MV-4-11 (cell line): Measurements from ENCODE around the gene ZNF652.
"Not testable (repeated sequence)": the region's sequence is repeated elsewhere in the genome, so short reads cannot be mapped to it uniquely, and the experiment has no call there.

Experiments used
- DNase-seq: peaks from one replicate; lab custom pipeline; 2025; lab: John Stamatoyannopoulos, UW

ZNF652 gene

GRCh38 chr17:49386373-49386772 is 24.3 kb upstream of the ZNF652 start:
- DNase-seq = no peak

- no peak for DNase-seq
These were observed 22.9 kb upstream of the ZNF652 start for GRCh38 chr17:49384951-49385350.

DNA sequence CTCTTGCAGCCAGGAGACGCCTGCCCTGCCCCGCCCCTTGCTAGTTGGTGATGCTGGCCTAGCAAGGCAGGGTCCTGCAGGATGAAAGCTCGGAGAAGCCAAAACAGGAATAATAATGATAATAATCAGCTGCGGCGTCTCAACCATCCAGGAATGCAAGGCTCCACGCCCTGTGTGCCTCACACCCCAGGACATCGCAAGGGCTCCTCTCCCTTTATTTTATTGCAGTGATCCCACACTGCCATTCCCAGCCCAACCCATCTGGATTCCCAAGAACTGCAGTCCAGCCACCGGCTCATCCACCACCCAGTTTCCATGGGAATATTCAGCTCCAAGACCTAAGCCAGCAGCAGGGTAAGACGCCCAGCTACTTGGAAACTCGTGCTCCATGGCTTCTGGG is 21.0 kb upstream of the ZNF652 start:
- DNase-seq = no peak

GRCh38 chr17:49382556-49382955 is 20.5 kb upstream of the ZNF652 start:
- DNase-seq = no peak

DNA sequence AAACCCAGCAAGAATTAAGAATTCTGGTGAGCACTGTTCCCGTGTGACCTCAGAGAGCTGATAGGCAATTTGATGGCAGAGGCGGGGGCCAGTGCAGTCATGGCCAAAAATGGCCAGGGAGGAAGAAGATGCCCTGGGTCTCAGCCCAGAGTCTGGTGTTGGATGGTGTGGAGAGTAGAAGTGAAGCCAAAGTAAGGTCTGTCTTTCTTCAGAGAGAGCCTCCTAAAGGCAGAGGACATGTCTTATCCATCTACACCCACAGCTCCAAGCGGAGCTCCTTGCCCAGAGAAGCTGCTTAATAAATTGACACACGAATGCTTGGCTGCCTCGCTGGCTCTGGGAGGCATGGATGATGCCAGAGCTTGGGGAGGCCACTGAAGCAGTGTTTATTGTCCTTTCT is 19.7 kb upstream of the ZNF652 start:
- no peak for DNase-seq

DNA sequence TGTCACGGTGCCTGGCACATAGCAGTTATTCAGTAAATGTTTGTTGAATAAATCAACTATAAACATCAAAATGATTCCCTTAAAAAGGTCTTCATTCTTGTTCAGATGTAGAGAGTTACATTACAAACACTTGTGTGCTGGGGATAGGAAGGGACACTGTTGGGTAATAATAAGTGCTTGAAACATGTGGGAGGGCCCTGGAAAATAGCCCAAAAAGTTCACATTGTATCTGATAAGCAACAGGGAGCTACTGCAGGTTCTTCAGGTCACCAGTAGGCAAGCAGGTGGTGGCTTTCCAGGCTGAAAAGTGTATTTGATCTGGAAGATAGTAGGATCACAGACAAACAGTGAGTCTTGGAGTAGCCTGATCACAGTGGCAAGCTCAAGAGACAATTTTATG is 19.0 kb upstream of the ZNF652 start:
- no peak for DNase-seq

DNA sequence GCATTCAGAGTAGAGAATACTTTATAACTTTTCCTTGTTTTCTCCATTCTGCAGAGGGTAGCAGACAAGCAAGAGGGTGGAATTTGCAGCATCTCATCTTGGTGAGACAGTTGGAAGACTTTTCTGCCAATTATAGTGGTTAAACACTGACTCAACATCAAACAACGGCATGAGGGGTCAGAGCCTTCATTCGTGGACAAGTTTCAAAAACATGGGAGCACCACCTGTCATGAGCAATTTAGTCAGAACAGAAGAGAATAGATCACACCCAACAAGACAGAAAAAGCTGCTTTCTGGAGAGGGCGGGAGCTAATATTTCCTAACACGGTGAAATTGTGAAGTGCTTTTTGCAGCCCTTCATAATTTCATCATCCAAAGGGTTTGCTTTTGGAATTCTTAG is 17.9 kb upstream of the ZNF652 start:
- no peak for DNase-seq

- no peak for DNase-seq
These were observed 16.3 kb upstream of the ZNF652 start for GRCh38 chr17:49378311-49378710.

GRCh38 chr17:49375544-49375943 is 13.5 kb upstream of the ZNF652 start:
- no peak for DNase-seq

DNA sequence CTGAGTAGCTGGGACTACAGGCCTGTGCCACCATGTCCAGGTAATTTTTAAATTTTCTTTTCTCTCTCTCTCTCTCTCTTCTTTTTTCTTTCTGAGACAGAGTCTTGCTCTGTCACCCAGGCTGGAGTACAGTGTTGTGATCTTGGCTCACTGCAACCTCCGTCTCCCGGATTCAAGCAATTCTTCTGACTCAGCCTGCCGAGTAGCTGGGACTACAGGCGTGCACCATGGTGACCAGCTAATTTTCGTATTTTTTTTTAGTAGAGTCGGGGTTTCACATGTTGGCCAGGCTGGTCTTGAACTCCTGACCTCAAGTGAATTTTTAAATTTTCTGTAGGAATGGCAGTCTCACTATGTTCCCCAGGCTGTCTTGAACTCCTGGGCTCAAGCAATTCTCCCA is 11.1 kb upstream of the ZNF652 start:
- no peak for DNase-seq

GRCh38 chr17:49372425-49372824 is 10.4 kb upstream of the ZNF652 start:
- DNase-seq = no peak

DNA sequence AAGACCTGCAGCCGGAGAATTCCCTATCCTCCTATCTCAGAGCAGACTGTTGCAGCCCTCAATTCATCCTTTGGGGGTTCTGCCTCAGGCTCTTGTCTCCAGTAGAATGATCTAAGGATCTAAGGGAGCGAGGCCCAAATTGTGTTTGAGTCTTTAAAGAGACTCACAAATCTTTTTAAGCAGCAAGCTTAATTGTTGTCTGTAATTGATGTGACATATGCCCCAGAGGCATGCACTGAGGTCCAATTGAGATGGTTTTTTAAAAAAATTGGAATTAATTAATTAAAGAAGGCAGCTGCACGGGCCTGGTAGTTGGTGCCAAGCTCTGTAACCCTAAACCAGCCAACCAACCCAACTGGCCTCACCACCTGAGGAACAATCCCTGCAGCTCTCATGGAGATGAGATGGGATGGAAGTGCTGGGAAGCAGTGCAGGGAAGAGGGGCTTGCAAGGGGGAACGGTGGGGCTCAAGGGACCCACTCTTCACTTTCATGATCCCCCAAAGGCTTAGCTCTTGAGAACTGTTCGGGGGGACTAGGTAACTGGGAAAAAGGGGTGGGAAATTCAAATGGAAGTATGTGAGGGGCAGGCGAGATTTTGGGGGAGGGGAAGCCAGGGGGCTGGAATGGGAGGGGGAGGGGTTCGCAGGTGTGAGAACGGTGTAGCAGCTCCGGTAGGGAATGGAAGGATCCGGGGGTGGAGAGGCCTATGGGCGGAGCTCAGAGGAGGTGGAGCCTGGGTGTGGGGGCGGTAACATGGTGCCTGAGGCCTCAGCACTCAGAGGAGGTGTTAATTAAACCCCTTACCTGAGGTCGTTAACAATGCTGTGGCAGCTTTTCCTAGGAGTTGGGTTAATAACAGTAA is 9.2 kb upstream of the ZNF652 start:
- no peak for DNase-seq

DNA sequence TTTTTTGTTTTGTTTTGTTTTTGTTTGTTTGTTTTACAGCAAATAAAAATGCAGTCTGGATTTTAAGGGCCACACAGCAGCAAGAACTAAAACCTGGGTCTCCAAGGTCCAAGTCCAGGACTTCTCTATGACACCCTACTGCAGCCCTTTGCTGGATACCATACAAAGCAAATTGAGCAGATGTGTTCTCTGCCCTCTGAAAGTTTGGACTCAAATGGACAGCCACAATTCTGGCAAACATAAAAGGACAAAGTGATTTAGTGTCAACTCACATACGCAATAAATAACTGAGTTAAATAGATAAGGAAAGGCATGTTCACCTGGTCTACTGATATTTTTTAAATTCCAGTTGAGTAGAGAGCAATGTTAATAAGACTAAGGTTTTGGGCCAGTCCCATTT is 7.7 kb upstream of the ZNF652 start:
- DNase-seq = no peak

DNA sequence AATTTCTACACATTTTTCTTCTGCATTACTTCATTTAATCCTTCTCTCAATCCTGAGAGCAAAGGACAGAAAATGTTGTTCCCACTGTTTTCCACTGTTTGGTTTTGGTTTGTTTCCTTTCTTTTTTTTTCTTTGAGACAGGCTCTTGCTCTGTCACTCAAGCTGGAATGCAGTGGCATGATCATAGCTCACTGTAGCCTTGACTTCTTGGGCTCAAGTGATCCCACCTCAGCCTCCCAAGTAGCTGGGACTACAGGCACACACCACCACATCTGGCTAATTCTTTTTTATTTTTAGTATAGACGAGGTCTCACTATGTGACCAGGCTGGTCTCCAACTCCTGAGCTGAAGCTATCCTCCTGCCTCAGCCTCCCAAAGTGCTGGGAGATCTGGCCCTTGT is 7.0 kb upstream of the ZNF652 start:
- no peak for DNase-seq

DNA sequence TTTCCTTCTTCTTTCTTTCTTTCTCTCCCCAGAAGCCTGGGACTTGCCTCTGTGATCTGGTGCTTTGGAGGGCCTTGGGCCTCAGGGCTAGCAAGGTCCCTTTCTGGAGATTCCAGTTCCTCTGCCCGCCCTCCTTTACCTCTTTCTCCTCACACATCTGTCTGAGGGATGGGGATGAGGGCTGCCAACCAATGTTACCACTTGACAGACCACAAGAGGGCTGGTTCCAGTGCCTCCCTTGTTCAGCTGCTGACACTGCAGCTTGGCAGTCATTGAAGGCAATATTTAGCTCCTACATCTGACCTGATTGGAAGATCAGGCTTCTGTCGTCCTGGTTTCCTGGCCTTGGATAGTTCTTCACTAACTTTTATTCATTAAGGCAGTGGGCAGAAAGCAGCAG is 3.6 kb upstream of the ZNF652 start:
- peak; percentile 57 for DNase-seq

DNA sequence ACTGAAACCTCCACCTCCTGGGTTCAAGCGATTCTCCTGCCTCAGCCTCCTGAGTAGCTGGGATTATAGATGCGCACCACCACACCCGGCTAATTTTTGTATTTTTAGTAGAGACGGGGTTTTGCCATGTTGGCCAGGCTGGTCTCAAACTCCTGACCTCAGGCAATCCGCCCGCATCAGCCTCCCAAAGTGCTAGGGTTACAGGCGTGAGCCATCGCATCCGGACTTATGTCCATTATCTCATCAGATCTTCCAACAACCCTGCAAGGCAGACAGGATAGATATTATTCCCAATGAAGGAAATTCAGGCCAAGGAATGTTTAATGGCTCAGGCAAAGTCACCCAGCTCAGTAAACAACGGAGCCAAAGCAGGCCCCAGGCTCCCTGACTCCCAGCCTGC is 3.1 kb upstream of the ZNF652 start:
- DNase-seq = not testable (repeated sequence)

- DNase-seq = no peak
These were observed 2.1 kb upstream of the ZNF652 start for GRCh38 chr17:49364119-49364518.

DNA sequence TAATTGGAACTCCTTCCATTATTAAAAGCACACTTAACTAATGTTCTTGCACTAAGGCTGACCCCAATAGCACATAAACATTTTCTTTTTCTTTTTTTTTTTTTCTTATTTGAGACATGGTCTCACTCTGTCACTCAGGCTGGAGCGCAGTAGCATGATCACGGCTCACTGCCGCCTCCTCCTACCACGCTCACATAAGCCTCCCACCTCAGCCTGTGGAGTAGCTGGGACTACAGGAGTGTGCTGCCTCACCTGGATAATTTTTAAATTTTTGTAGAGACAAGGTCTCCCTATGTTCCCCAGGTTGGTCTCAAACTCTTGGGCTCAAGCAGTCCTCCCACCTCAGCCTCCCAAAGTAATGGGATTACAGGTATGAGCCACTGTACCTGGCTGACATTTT is 1.2 kb upstream of the ZNF652 start:
- no peak for DNase-seq

DNA sequence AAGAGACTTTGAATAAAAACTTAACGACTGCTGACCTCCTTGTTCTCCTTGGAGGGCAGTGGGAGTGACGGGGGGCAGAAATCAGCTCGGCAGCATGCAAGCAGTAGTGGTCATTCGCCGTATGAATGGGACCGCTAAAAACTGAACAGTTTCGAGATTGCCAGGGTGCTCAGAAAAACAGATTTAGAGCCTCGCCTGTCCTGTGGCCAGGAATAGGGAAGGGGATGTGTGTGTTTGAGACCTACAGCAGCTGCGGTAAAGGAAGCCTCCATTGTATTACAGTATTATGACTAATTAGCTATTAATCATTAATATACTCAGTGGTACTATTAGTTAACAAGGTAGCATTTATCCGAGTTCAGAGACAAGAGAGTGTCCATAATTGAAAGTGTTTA is 670 bp upstream of the ZNF652 start:
- DNase-seq = no peak

GRCh38 chr17:49361129-49361901 is 735 bp downstream of the ZNF652 start:
- peak; percentile 58 for DNase-seq

DNA sequence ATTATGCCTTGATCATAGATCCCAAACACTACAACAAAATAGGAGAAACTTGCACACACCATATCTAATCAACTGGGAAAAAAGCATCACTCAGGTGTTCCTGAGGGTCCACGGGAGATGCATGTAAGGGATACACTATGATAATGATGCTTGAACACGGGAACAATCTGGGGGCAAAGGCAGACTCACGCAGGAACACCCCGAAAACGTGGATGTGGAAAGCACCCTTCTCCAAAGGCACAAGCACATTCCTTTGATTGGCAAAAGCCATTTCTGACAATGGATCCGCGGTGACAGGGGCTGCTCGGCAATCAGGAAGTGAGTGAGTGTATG is 1.3 kb downstream of the ZNF652 start:
- DNase-seq = no peak

DNA sequence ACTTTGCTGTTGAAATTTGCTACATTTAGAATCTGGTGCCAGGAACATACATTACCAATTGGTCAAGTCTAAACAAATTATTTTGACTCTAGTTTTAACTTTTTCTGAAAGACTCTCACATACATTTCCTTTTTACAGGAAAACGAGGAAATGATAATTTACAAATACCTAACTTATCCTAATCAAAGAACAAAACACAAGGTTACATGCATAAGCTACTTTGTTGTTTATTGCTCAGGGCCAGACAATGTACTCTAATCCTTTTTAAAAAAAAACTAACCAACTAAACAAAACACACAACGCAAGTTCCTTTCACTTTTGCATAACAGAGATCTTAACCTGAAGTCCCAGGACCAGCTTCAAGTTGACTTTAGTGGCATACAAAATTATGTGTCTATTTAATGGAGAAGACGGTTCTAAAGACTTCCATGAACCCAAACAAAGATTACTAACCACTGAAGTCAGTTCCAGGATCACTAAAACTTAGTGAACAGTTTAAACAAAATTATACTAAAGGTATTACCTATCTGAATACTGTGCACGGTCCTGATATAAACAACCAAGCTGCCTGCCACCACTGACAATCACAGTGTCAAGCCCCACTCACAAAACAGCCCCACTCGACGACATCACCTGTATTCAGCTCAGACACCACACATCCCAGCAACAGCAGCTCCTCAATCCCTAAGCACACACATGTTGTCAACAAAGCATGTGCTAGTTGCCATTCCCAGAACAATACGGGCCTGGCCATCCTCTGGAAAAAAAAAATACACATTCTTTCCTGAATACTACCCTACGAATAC is 1.9 kb downstream of the ZNF652 start:
- no peak for DNase-seq
